HepG2 (cell line): Measurements from ENCODE around the gene RPL34. TPM values are rescaled to one million over a fixed set of nuclear protein-coding genes. Genes with fewer than 3 reads are reported as not detected.

Experiments
- ATAC-seq: fragments of 200-7000 bp; cut with Tn5 transposase; 3 replicates; pipeline ENCODE4 v1.9.1; 2020; ENCODE audit warnings: mild to moderate bottlenecking, moderate library complexity
- BruUV-seq: library from RNA; stranded (reverse); fragments of 400-500 nt; replicated peaks from 2 replicates; lab custom pipeline; 2021; lab: Mats Ljungman, UMichigan
- CTCF ChIA-PET: fragments of 300-600 bp; formaldehyde crosslinking; extraction: SDS; loops from one replicate; lab custom pipeline; 2021; ENCODE audit warnings: low total read pairs, inconsistent platforms, low intra/inter-chr PET ratio; lab: Yijun Ruan, JAX
- POLR2A ChIA-PET: fragments of 350-600 bp; sonication (Branson Sonifier 250); formaldehyde crosslinking; loops from one replicate; lab custom pipeline; 2020; ENCODE audit warnings: antibody characterized with exemption, inconsistent platforms; lab: Yijun Ruan, JAX
- DNase-seq: peaks from one replicate; pipeline ENCODE4 v3.0.0-alpha.2; 2015; ENCODE audit warnings: low spot score
- FAIRE-seq: peaks from 3 replicates; lab custom pipeline; 2011; peaks lifted over from hg19 to GRCh38; lab: Jason Lieb, UNC
- H2AFZ ChIP-seq: one replicate; pipeline ENCODE4 v1.6.1; 2011; ENCODE audit warnings: low read length, inconsistent platforms
- H3K27ac ChIP-seq: fragments of 300-600 bp; 3 replicates; pipeline ENCODE4 v1.8.0; 2011; ENCODE audit warnings: mixed run types, mild to moderate bottlenecking, mixed read lengths, low read length, inconsistent platforms; ENCODE audit not compliant: insufficient read depth; ENCODE audit errors: extremely low read length
- H3K27me3 ChIP-seq, 2 experiments: fragments of 200-600 bp in 1 of 2; 2 replicates in 1 of 2; 3 replicates in 1 of 2; pipeline versions ENCODE4 v1.6.0 to v1.8.0; 2011; ENCODE audit warnings: low read length in 2 of 2, mild to moderate bottlenecking in 2 of 2, moderate library complexity in 2 of 2, inconsistent platforms in 1 of 2; ENCODE audit not compliant: insufficient read depth in 2 of 2, control insufficient read depth in 1 of 2
- H3K36me3 ChIP-seq, 2 experiments: fragments of 200-600 bp in 1 of 2; replicated peaks in 1 of 2; 2 replicates in 1 of 2; 3 replicates in 1 of 2; pipeline versions ENCODE4 v1.5.1 to v1.8.0; 2011; ENCODE audit warnings: low read length in 2 of 2, inconsistent platforms in 1 of 2; ENCODE audit not compliant: insufficient read depth in 2 of 2, control insufficient read depth in 1 of 2
- H3K4me1 ChIP-seq: 2 replicates; pipeline ENCODE4 v1.5.1; 2012; ENCODE audit warnings: low read length, inconsistent platforms; ENCODE audit not compliant: insufficient read depth
- H3K4me2 ChIP-seq: 2 replicates; pipeline ENCODE4 v1.6.0; 2011; ENCODE audit warnings: low read depth, low read length, inconsistent platforms
- H3K4me3 ChIP-seq, 3 experiments: fragments of 200-600 bp in 1 of 3; sonication (generic), shearing (Covaris generic) in 1 of 3; replicated peaks in 1 of 3; 2 replicates each; pipeline ENCODE4 v1.5.1; 2011 to 2016; ENCODE audit warnings: low read length in 3 of 3, inconsistent platforms in 2 of 3, low read depth in 2 of 3, mild to moderate bottlenecking in 2 of 3, control low read depth in 1 of 3, mixed read lengths in 1 of 3; ENCODE audit not compliant: insufficient read depth in 1 of 3
- H3K79me2 ChIP-seq: one replicate; pipeline ENCODE4 v1.6.1; 2011; ENCODE audit warnings: low read length, inconsistent platforms; ENCODE audit not compliant: insufficient read depth
- H3K9ac ChIP-seq: 2 replicates; pipeline ENCODE4 v1.6.0; 2011; ENCODE audit warnings: mild to moderate bottlenecking, low read depth, low read length, inconsistent platforms; ENCODE audit not compliant: insufficient read depth
- H3K9me3 ChIP-seq: 2 replicates; pipeline ENCODE4 v1.5.1; 2012; ENCODE audit warnings: mild to moderate bottlenecking, low read length
- H4K20me1 ChIP-seq: 2 replicates; pipeline ENCODE4 v1.6.0; 2011; ENCODE audit warnings: inconsistent platforms, mild to moderate bottlenecking, low read length, moderate library complexity; ENCODE audit not compliant: insufficient read depth
- BHLHE40 ChIP-seq: IDR thresholded peaks from 2 replicates; pipeline ENCODE4 v1.6.1; 2011; ENCODE audit warnings: low read length, improper control_type of control experiment
- CHD4 ChIP-seq: fragments of 200-600 bp; sonication (generic); IDR thresholded peaks from 2 replicates; pipeline ENCODE4 v1.7.0; 2017; ENCODE audit warnings: mild to moderate bottlenecking, low read length, borderline replicate concordance
- GATA4 ChIP-seq: sonication (generic); IDR thresholded peaks from 2 replicates; pipeline ENCODE4 v1.6.1; 2016; ENCODE audit warnings: antibody characterized with exemption, low read depth, borderline replicate concordance
- HMGA1 ChIP-seq: sonication (generic); formaldehyde crosslinking; conservative IDR thresholded peaks from 2 replicates; pipeline ENCODE4 v1.4.0; 2020; ENCODE audit warnings: missing genetic modification reagents
- JUNB ChIP-seq: sonication (generic); formaldehyde crosslinking; IDR thresholded peaks from 2 replicates; pipeline ENCODE4 v1.8.0; 2022; ENCODE audit warnings: missing genetic modification reagents, mild to moderate bottlenecking, borderline replicate concordance
- MAFK ChIP-seq, 2 experiments: IDR thresholded peaks in 1 of 2; conservative IDR thresholded peaks in 1 of 2; 2 replicates each; pipeline ENCODE4 v1.6.1; 2011; ENCODE audit warnings: improper control_type of control experiment in 2 of 2, low read length in 2 of 2
- MTF1 ChIP-seq: sonication (generic); formaldehyde crosslinking; IDR thresholded peaks from 2 replicates; pipeline ENCODE4 v1.5.0; 2020; ENCODE audit warnings: missing genetic modification reagents
- POLR2AphosphoS5 ChIP-seq: IDR thresholded peaks from 2 replicates; pipeline ENCODE4 v1.6.1; 2012; ENCODE audit warnings: low read depth, low read length
- RORA ChIP-seq: sonication (generic); formaldehyde crosslinking; IDR thresholded peaks from 2 replicates; pipeline ENCODE4 v1.5.0; 2020; ENCODE audit warnings: mild to moderate bottlenecking, missing genetic modification reagents, moderate library complexity
- SAFB2 ChIP-seq: sonication (generic); formaldehyde crosslinking; IDR thresholded peaks from 2 replicates; pipeline ENCODE4 v1.5.1; 2020; ENCODE audit warnings: missing genetic modification reagents, low read depth, mild to moderate bottlenecking, borderline replicate concordance
- SP140L ChIP-seq: sonication (generic); formaldehyde crosslinking; IDR thresholded peaks from 2 replicates; pipeline ENCODE4 v1.4.0; 2020; ENCODE audit warnings: missing genetic modification reagents, borderline replicate concordance
- SP5 ChIP-seq: IDR thresholded peaks from 2 replicates; pipeline ENCODE4 v1.6.1; 2016; ENCODE audit warnings: low read depth, borderline replicate concordance
- ZBTB38 ChIP-seq: sonication (generic); formaldehyde crosslinking; IDR thresholded peaks from 2 replicates; pipeline ENCODE4 v1.5.1; 2020; ENCODE audit warnings: mild to moderate bottlenecking, missing genetic modification reagents
- ZNF33B ChIP-seq: sonication (generic); formaldehyde crosslinking; IDR thresholded peaks from 2 replicates; pipeline ENCODE4 v1.5.1; 2020; ENCODE audit warnings: mild to moderate bottlenecking, missing genetic modification reagents
- ZNF749 ChIP-seq: sonication (generic); formaldehyde crosslinking; IDR thresholded peaks from 2 replicates; pipeline ENCODE4 v1.8.0; 2022; ENCODE audit warnings: mild to moderate bottlenecking, missing genetic modification reagents, moderate library complexity, borderline replicate concordance
- ZNF75D ChIP-seq: sonication (generic); formaldehyde crosslinking; IDR thresholded peaks from 2 replicates; pipeline ENCODE4 v1.8.1; 2023; ENCODE audit warnings: missing genetic modification reagents, mild to moderate bottlenecking, borderline replicate concordance
- WGBS: methylation state at CpG from one replicate; pipeline ENCODE4 v1.1.6; 2017; ENCODE audit warnings: low lambda C conversion rate; 5-methylcytosine and 5-hydroxymethylcytosine counted together
- in situ Hi-C: cut with HindIII; loops from 2 replicates; pipeline ENCODE4 v1.10.0; 2017; ENCODE audit warnings: low pct_unique_long_range_greater_than_20kb; ENCODE audit not compliant: extremely low pct_ligation_motif_present
- intact Hi-C: fragments of 100-400 bp; cut with micrococcal nuclease; formaldehyde crosslinking; loops from one replicate; pipeline ENCODE4 v1.10.0; 2022; ENCODE audit not compliant: unreplicated experiment
- polyA plus RNA-seq, 8 experiments: library from polyadenylated mRNA; depleted of rRNA in 3 of 8; stranded (reverse) in 7 of 8; unstranded in 1 of 8; fragments of >200 nt; fragmentation: Illumina TruSeq in 4 of 8; extraction: Trizol in 4 of 8; gene quantifications; 2 replicates each; pipeline versions ENCODE4 v1.2.1 to v1.2.3, GENCODE V29; 2011 to 2016; ENCODE audit warnings: low read depth in 4 of 8, missing spikeins in 1 of 8, mixed read lengths in 1 of 8; ENCODE audit not compliant: insufficient read depth in 1 of 8
- total RNA-seq, 5 experiments: library from RNA; depleted of rRNA; stranded (reverse); fragments of >200 nt; fragmentation: Illumina TruSeq; extraction: Trizol; gene quantifications; 2 replicates each; pipeline ENCODE4 v1.2.3, GENCODE V29; 2016; ENCODE audit warnings: low read depth in 1 of 5
- TF ChIP-seq, protein P1 (sequence below): sonication (generic); formaldehyde crosslinking; IDR thresholded peaks from 2 replicates; pipeline ENCODE4 v1.5.1; 2020; ENCODE audit warnings: missing genetic modification reagents, mild to moderate bottlenecking, borderline replicate concordance

RPL34 gene
- total and polyA plus RNA-seq, 2 of the 13 experiments (the other 11 are each of a cell fraction or from before 2014, with no cell fraction given), result 2,235 to 3,985 TPM

GRCh38 chr4:108646706-108647105 is 26.3 kb downstream of the RPL34 start:
- Histone ChIP-seq H3K4me1 (peaks cover 10% of the 10 kb centered on the region; the same call in 1 of the 2 replicates), H3K9me3 (no peaks in the 10 kb centered on the region), H3K27ac (no peak overlapping the region), H3K9ac (no peak overlapping the region), H4K20me1 (no peaks in the 10 kb centered on the region), H3K4me3 (no peak overlapping the region), H3K27me3 (no peaks in the 10 kb centered on the region; a peak in 1 of 5 replicates), H3K36me3 (no peaks in the 10 kb centered on the region), H3K79me2 (peaks cover 14% of the 10 kb centered on the region), H3K4me2 (no peak overlapping the region), H2AFZ (no peak overlapping the region)
- in situ Hi-C loops, result no loop called here
- ATAC-seq (no peak), DNase-seq (no peak), FAIRE-seq (no peak)
- ChIA-PET POLR2A (no interaction called here), CTCF (no interaction called here)
- 86% methylated on average over 3 of the region's 3 CpGs for WGBS
- no TSS peak for BruUV-seq
- TF ChIP-seq MAFK (conservative IDR thresholded peaks at IDR 0.05 in 1 of 2, IDR thresholded peaks at IDR 0.05 in 1 of 2; ENCODE audit: low read length in 2 of 2) (peak; percentile 12 to 36; a peak in 2 of 4 replicates), JUNB (CRISPR knock-in tag) (no peak)
- intact Hi-C loops, result no loop called here

GRCh38 chr4:108649863-108650211 is 29.5 kb downstream of the RPL34 start:
- Histone ChIP-seq H3K4me2 (peak overlapping the region; percentile 86), H3K36me3 (no peaks in the 10 kb centered on the region), H3K79me2 (peaks cover 46% of the 10 kb centered on the region), H2AFZ (peak overlapping the region; percentile 95), H4K20me1 (peaks cover 7% of the 10 kb centered on the region; the same call in 1 of the 2 replicates), H3K9ac (peak overlapping the region; percentile 99), H3K27ac (peak overlapping the region; percentile 99), H3K27me3 (no peaks in the 10 kb centered on the region; a peak in 1 of 5 replicates), H3K4me3 (peak overlapping the region; percentile 37 to 99 (median 92)), H3K9me3 (no peaks in the 10 kb centered on the region), H3K4me1 (peaks cover 37% of the 10 kb centered on the region)
- DNase-seq (no peak), ATAC-seq (peak; percentile 27), FAIRE-seq (no peak)
- no TSS peak for BruUV-seq
- intact Hi-C loops (loop anchor here (1.0 kb wide), 1 partner anchor 30 kb away; the partner anchor contains the start of gene RPL34), in situ Hi-C loops (no loop called here)
- ChIA-PET POLR2A (interaction anchor here (1.3 to 2.7 kb wide), 5 partner anchors 11 to 113 kb away, joined by 4 to 37 read pairs (median 9); partner anchors contain the start of genes ETNPPL and RPL34), CTCF (no interaction called here)
- WGBS, result 1% methylated on average over 6 of the region's 6 CpGs
- TF ChIP-seq, protein P1, sequence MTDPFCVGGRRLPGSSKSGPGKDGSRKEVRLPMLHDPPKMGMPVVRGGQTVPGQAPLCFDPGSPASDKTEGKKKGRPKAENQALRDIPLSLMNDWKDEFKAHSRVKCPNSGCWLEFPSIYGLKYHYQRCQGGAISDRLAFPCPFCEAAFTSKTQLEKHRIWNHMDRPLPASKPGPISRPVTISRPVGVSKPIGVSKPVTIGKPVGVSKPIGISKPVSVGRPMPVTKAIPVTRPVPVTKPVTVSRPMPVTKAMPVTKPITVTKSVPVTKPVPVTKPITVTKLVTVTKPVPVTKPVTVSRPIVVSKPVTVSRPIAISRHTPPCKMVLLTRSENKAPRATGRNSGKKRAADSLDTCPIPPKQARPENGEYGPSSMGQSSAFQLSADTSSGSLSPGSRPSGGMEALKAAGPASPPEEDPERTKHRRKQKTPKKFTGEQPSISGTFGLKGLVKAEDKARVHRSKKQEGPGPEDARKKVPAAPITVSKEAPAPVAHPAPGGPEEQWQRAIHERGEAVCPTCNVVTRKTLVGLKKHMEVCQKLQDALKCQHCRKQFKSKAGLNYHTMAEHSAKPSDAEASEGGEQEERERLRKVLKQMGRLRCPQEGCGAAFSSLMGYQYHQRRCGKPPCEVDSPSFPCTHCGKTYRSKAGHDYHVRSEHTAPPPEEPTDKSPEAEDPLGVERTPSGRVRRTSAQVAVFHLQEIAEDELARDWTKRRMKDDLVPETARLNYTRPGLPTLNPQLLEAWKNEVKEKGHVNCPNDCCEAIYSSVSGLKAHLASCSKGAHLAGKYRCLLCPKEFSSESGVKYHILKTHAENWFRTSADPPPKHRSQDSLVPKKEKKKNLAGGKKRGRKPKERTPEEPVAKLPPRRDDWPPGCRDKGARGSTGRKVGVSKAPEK (CRISPR knock-in tag), result no peak
- no peak for TF ChIP-seq SAFB2
- TF ChIP-seq ZNF749 (CRISPR knock-in tag), result no peak
- no peak for TF ChIP-seq ZNF75D (CRISPR knock-in tag)
- TF ChIP-seq ZNF33B (CRISPR knock-in tag), result no peak
- TF ChIP-seq GATA4, result no peak
- TF ChIP-seq POLR2AphosphoS5, result no peak
- no peak for TF ChIP-seq ZBTB38 (CRISPR knock-in tag)
- TF ChIP-seq HMGA1 (CRISPR knock-in tag), result no peak
- TF ChIP-seq SP5, result no peak
- no peak for TF ChIP-seq CHD4
- no peak for TF ChIP-seq MTF1 (CRISPR knock-in tag)
- no peak for TF ChIP-seq BHLHE40
- 0 out of 2 replicates have a peak, but pooled peaks have one; percentile 1 for TF ChIP-seq SP140L (CRISPR knock-in tag)
- TF ChIP-seq RORA (CRISPR knock-in tag), result 0 out of 2 replicates have a peak, but pooled peaks have one; percentile 49
